Smooth muscle cell (in vitro differentiated cells): ENCODE data around the gene WRAP53. TPM values are rescaled to one million over a fixed set of nuclear protein-coding genes. Genes with fewer than 3 reads are reported as not detected.

ENCODE experiments used
- DNase-seq: peaks from one replicate; lab custom pipeline; 2025; ENCODE audit not compliant: unreplicated experiment; lab: John Stamatoyannopoulos, UW
- H2AFZ ChIP-seq: fragments of 200-600 bp; sonication (generic); 2 replicates; pipeline ENCODE4 v1.6.0; 2016; ENCODE audit warnings: antibody characterized with exemption, low read depth, mild to moderate bottlenecking
- H3F3A ChIP-seq: fragments of 200-600 bp; sonication (generic); 2 replicates; pipeline ENCODE4 v1.6.0; 2017; ENCODE audit warnings: antibody characterized with exemption, low read depth
- H3K27ac ChIP-seq: fragments of 200-600 bp; sonication (generic); 2 replicates; pipeline ENCODE4 v1.5.1; 2016; ENCODE audit warnings: low read depth, mild to moderate bottlenecking
- H3K27me3 ChIP-seq: fragments of 200-600 bp; sonication (generic); 2 replicates; pipeline ENCODE4 v1.6.1; 2016; ENCODE audit warnings: low read depth, mild to moderate bottlenecking
- H3K36me3 ChIP-seq: fragments of 200-600 bp; sonication (generic); 2 replicates; pipeline ENCODE4 v1.5.1; 2016; ENCODE audit warnings: low read depth
- H3K4me1 ChIP-seq: fragments of 200-600 bp; sonication (generic); 2 replicates; pipeline ENCODE4 v1.5.1; 2016; ENCODE audit warnings: low read depth
- H3K4me2 ChIP-seq: fragments of 200-600 bp; sonication (generic); 2 replicates; pipeline ENCODE4 v1.6.0; 2016; ENCODE audit warnings: mild to moderate bottlenecking
- H3K4me3 ChIP-seq: fragments of 200-600 bp; sonication (generic); 2 replicates; pipeline ENCODE4 v1.5.1; 2016; ENCODE audit warnings: mild to moderate bottlenecking
- H3K79me2 ChIP-seq: fragments of 200-600 bp; sonication (generic); 2 replicates; pipeline ENCODE4 v1.6.0; 2016; ENCODE audit warnings: low read depth, mild to moderate bottlenecking
- H3K9ac ChIP-seq: fragments of 200-600 bp; sonication (generic); 2 replicates; pipeline ENCODE4 v1.6.0; 2016; ENCODE audit warnings: low read depth
- H3K9me3 ChIP-seq: fragments of 200-600 bp; sonication (generic); replicated peaks from 2 replicates; pipeline ENCODE4 v1.5.1; 2016; ENCODE audit warnings: low read depth
- H4K20me1 ChIP-seq: fragments of 200-600 bp; sonication (generic); 2 replicates; pipeline ENCODE4 v1.6.0; 2016; ENCODE audit warnings: low read depth
- WGBS: methylation state at CpG from one replicate; pipeline ENCODE4 v1.1.7; 2016; ENCODE audit warnings: low lambda C conversion rate; 5-methylcytosine and 5-hydroxymethylcytosine counted together
- polyA plus RNA-seq: library from polyadenylated mRNA; unstranded; fragments of >200 nt; fragmentation: Nextera tagmentation; extraction: Ambion mirVana; gene quantifications from 2 replicates; pipeline ENCODE4 v1.2.1, GENCODE V29; 2016
- total RNA-seq: library from RNA; depleted of rRNA; stranded (reverse); fragments of >200 nt; gene quantifications from 2 replicates; pipeline ENCODE4 v1.2.3, GENCODE V29; 2014
- TF ChIP-seq, protein P1 (sequence below): fragments of 200-600 bp; sonication (generic); IDR thresholded peaks from 2 replicates; pipeline ENCODE4 v1.5.1; 2017; ENCODE audit warnings: borderline replicate concordance, mild to moderate bottlenecking, antibody characterized with exemption; ENCODE audit not compliant: insufficient read depth, poor library complexity, severe bottlenecking

Gene WRAP53
- total and polyA plus RNA-seq, 2 experiments from 2014 or later: 8.2 to 17.1 TPM

DNA sequence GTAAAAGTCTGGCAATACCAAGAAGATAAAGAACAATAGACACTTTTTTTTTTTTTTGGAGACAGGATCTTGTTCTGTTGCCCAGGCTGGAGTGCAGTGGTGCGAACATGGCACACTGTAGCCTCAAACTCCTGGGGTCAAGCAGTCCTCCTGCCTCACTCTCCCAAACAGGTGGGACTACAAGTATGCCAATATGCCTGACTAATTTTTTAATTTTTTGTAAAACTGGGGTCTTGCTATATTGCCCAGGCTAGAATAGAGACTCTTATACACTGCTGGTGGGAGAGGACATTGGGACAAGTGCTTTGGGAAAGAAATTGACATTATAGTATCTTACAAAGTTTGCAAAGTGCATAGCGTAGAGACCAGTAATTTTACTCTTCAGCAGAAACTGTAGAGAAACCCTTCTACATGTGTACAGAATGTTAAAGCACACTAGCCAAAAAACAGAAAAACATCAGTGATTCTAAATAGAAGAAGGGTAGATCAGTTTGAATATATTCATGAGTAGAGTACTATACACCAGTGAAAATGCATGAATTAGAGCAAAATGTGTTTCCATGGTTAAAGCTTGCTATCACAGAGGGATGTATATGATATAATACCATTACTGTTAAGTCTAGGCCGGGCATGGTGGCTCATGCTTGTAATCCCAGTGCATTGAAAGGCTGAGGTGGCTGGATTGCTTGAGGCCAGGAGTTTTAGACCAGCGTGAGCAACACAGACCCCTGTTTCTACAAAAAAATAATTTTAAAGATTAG, 9.7 kb downstream of the WRAP53 start:
- H3K9ac ChIP-seq: no peak overlapping the region

DNA sequence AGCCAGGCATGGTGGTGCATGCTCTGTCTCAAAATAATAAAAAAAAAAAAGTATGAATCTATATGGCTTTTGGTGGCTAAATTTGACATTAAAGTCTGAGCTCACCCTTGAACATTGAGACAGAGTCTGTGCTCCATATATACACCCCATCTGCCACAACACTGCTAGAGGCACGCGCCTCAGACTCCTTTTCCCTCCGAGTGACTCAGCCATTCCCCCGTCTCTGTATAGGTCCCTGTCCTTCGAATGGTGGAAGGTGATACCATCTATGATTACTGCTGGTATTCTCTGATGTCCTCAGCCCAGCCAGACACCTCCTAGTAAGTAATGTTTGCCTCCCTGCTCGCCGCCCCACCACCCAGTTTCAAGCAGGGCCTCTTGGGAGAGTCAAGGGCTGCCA, 12.2 kb downstream of the WRAP53 start:
- Histone ChIP-seq H3K79me2 (no peaks in the 10 kb centered on the region), H3F3A (no peaks in the 10 kb centered on the region), H3K9me3 (no peaks in the 10 kb centered on the region), H2AFZ (no peak overlapping the region), H3K4me3 (no peak overlapping the region), H3K4me2 (no peak overlapping the region), H3K36me3 (no peaks in the 10 kb centered on the region), H4K20me1 (no peaks in the 10 kb centered on the region), H3K9ac (no peak overlapping the region), H3K4me1 (peaks cover 13% of the 10 kb centered on the region), H3K27ac (no peak overlapping the region), H3K27me3 (no peaks in the 10 kb centered on the region)
- WGBS: 92% methylated on average over 7 of the region's 7 CpGs
- TF ChIP-seq, protein P1, sequence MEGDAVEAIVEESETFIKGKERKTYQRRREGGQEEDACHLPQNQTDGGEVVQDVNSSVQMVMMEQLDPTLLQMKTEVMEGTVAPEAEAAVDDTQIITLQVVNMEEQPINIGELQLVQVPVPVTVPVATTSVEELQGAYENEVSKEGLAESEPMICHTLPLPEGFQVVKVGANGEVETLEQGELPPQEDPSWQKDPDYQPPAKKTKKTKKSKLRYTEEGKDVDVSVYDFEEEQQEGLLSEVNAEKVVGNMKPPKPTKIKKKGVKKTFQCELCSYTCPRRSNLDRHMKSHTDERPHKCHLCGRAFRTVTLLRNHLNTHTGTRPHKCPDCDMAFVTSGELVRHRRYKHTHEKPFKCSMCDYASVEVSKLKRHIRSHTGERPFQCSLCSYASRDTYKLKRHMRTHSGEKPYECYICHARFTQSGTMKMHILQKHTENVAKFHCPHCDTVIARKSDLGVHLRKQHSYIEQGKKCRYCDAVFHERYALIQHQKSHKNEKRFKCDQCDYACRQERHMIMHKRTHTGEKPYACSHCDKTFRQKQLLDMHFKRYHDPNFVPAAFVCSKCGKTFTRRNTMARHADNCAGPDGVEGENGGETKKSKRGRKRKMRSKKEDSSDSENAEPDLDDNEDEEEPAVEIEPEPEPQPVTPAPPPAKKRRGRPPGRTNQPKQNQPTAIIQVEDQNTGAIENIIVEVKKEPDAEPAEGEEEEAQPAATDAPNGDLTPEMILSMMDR: no peak
- DNase-seq: no peak

More for the DNA sequence above, 9.7 kb downstream of the WRAP53 start:
- no peak for DNase-seq
- WGBS: over 99% methylated on average over 4 of the region's 4 CpGs
- H2AFZ ChIP-seq: no peak overlapping the region
- H3K4me2 ChIP-seq: no peak overlapping the region
- TF ChIP-seq, protein P1: no peak
- no peaks in the 10 kb centered on the region for H3K9me3 ChIP-seq
- H3K79me2 ChIP-seq: no peaks in the 10 kb centered on the region
- no peaks in the 10 kb centered on the region for H3K27me3 ChIP-seq
- no peaks in the 10 kb centered on the region for H4K20me1 ChIP-seq
- no peaks in the 10 kb centered on the region for H3K4me1 ChIP-seq
- H3K27ac ChIP-seq: no peak overlapping the region
- no peaks in the 10 kb centered on the region for H3F3A ChIP-seq
- no peaks in the 10 kb centered on the region for H3K36me3 ChIP-seq
- H3K4me3 ChIP-seq: no peak overlapping the region

DNA sequence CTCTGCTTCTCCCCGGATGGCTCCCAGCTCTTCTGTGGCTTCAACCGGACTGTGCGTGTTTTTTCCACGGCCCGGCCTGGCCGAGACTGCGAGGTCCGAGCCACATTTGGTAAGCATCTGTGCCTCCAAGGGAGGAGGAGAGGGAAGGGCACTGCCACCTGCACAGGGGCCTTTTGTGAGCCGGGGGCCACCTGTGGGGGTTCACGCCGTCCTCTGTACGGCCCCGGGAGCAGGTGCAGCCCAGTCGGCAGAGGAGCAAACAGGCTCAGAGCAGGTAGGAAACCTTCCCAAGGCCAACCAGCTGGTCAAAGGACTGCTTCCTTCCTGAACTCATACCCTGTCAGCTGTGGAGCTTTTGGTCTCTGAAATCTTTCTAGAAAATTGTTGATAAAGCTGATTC, 13.4 kb downstream of the WRAP53 start:
- H3K4me3 ChIP-seq: no peak overlapping the region
- H3K79me2 ChIP-seq: no peaks in the 10 kb centered on the region

More for the DNA sequence above, 13.4 kb downstream of the WRAP53 start:
- no peaks in the 10 kb centered on the region for H3F3A ChIP-seq
- no peaks in the 10 kb centered on the region for H3K36me3 ChIP-seq
- 97% methylated on average over 14 of the region's 14 CpGs for WGBS
- H3K27ac ChIP-seq: no peak overlapping the region
- H3K9me3 ChIP-seq: no peaks in the 10 kb centered on the region
- no peak overlapping the region for H2AFZ ChIP-seq
- no peak for DNase-seq
- H3K4me2 ChIP-seq: no peak overlapping the region
- peaks cover 22% of the 10 kb centered on the region for H3K4me1 ChIP-seq
- TF ChIP-seq, protein P1: no peak
- H3K27me3 ChIP-seq: no peaks in the 10 kb centered on the region
- no peaks in the 10 kb centered on the region for H4K20me1 ChIP-seq
- H3K9ac ChIP-seq: no peak overlapping the region
